Skin of body (tissue), 2 donors: ENCODE results near the gene EFHD2. TPM values are rescaled to one million over a fixed set of nuclear protein-coding genes. Genes with fewer than 3 reads are reported as not detected.
"Not testable (repeated sequence)": the region's sequence is repeated elsewhere in the genome, so short reads cannot be mapped to it uniquely, and the experiment has no call there.

Experiments
- DNase-seq: peaks from one replicate; lab custom pipeline; 2025; lab: John Stamatoyannopoulos, UW
- total RNA-seq: library from RNA; depleted of rRNA; stranded (reverse); fragments of >200 nt; gene quantifications from one replicate; pipeline ENCODE4 v1.2.3, GENCODE V29; 2014

The EFHD2 gene
- total RNA-seq, 1 donor from 2014 or later = 12.6 TPM

DNA sequence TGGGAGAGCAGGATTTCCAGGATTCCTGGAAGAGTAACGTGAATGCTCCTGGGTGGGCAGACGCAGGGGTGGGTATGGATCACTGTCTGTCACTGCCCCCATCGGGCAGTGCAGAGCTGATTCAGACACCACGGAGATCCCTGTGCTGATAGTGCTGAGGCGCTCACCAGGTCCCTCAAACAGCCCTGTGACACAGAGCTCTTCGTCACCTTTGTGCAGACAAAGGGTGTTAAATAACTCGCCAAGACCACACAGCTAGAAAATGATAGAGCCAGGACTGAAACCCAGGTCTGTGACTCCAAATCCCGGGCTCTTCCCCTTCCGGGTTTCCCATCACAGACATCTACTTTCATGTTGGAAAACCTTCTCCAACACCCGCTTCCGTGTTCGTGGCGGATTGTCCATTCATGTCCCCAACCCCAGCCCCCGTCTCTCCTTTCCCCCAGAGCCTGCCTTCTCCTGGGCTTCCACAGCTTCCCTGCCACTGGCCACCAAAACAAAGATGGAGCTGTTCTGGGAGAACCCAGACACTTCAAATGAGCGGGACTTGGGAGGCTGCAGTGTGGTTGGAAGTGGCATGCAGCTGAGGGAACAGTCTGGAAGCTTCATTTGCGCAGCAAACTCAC, 2.6 kb downstream of the EFHD2 start:
- DNase-seq = no peak

DNA sequence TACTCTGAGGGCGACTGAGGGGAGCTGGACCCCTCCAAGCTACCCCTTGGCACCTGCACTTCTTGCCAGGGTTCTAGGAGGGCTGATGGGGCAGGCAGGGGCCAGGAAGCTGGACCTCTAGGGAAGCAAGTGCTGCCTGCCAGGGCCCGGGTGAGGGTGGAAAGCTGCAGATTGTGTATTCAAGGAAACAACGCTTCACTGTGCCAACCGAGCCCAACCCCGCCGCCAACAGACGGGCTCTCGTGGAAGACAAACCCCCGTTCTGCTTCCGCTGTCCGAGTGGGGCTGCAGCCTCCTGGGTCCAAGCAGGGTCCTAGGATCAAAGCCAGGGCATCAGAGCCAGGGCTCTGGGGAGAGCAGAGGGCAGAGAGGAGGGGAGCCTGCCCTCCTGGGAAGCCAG, 3.2 kb downstream of the EFHD2 start:
- no peak for DNase-seq

DNA sequence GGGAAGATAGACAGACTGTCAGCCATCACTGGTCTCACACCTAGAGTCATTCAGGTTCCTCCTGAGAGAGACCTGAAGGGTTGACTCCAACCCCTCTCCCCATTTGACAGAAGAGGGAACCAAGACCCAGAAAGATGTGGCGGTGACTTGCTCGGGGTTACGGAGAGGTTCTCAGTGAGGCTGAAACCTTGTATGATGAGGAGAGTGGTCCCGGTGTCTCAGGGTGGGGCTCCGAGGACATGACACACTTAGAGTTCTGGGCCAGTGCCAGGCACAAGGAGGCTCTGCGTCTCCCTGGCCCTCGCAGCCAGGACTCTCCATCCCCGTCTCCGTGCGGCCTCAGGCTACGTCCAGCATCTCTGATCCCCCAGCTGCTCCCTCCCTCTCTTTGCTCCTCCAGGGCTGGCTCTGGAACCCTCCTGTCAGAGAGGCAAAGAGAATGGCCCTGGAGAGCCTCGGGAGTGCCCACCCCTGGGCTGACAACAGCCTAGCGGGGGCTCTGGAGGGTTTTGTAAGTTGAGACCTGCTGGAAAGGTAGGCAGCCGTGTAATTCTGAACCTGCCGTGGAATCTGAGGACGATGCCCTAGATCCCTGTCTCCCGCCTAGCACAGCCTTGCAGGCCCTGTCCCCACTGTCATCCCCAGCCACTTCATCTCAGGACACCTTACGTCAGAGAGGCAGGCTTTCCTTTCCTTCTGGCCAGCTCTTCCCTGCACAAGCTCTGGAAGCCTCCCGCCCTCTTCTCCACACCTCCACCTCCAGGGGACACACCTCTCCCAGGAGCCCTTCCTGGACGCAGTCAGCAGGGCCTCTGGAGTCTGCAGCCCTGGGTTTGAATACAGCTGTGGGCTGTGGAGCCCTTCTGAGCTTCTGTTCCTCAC, 4.1 kb downstream of the EFHD2 start:
- no peak for DNase-seq

DNA sequence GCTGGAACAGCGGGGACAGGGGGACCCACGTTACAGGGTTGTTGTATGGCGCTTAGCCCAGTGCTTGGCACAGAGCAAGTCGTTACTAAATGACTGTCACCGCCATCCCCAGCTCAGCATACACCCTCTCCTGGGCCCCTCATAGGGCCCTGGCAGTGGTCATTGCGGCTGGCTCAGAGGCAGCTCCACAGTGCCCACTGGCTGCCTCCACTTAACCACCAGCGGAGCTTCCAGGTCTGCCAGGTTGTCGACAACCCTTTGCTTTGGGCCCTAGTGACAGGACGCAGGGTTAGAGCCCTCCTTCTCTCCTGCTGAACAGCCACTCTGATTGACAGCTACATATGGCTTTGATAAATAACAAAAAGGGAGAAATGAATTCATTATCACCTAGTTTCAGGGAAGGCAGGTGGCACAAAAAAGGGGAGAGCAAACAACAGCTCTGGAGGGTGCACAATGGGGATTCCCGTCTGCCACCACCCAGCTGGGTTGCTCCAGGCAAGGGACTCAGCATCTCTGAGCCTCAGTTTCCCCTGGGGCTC, 4.8 kb downstream of the EFHD2 start:
- no peak for DNase-seq

DNA sequence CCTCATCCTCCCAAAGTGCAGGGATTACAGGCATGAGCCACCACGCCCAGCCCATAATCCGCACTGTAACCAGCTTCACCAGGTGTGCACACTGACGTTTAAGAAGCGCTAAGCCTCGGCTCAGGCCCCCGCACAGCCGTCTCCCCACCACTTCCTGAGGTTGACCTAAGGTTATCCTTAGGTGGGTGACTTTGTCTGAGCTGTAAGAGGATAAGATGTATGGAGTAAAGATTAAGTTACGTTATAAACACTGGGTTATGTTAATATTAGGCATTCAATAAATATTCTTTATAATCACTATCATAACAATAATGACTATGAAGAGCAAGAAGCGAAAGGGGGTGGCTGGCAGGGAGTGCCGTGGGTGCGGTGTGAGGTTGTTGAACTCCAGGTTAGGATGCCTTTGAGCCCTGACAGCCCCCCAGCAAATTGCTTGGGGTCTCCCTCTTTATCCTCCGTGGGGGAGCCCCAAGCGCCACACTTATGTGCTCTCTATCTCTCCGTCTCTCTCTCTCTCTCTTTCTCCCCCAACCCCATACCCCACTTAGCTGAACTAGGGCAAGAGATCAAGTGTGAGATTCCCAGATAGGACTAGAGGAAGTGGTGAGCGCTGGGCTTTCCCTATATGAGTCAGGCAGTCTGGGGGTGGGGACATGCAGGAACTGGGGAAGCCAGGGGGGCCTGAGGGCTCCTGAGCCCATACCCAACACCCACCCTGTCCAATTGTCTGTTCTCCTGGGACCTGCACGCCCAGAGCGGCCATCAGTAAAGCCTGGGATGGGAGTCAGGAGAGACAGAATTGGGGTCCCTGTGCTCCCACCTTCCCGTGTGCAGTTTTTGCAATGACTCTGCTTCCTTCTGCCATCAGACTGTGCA, 7.6 kb downstream of the EFHD2 start:
- no peak for DNase-seq

DNA sequence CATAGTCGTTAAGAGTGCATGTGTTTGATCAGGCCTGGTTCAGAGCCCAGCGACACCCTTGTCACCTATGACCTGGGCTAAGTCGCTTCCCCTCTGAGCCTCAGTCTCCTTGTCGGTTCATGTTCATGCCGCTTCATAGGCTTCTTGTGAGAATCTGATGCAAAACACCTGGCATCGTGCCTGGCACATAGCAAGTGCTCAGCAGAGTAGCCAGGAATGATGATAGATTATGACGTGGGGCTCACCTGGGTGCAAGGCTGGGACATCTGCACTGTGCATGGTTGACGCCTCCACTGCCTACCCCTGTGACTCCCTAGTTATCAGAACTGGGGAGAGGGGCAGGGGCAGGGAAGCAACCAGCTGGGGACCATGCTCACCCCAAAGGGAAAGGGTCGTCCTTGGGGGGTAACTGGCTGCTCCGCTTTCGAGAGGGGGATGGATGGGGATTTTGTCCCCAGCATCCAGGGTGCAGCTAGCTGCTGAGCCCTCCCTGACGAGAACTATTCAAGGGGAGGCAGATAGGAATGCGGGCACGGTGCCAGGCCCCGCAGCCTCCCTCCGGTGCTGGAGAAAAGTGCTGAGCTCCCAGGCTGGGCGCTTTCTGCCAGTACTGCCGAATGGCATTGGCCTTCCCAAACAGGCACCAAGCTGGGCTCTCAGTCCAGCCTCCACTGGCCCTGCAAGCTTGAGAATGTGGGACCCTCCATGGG, 9.3 kb downstream of the EFHD2 start:
- DNase-seq = no peak

DNA sequence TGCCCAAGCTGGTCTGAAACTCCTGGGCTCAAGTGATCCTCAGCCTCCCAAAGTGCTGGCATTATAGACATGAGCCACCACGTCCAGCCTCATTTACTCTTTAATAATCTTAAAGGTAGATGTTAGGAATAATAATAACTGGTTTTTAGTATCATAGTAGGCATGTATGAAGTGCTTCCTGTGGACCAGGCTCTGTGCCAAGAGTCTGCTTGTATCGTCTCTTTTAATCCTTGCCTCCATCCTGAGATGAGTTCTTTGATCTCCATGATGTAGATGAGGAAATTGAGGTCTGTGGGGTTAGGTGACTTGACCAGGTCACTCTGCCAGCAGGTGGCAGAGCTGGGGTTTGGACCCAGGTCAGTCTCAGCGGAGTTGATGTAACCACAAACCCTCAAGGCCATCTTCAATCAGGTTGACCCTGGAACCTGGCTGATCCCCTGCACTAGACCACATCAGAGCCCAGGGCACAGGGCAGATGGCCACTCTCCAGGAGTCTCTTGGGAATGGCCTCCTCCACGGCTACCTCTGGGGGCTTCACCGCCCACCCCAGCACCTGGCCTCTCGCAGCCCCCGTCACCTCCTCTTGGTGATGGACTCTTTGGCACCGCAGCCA, 11.3 kb downstream of the EFHD2 start:
- DNase-seq = no peak

DNA sequence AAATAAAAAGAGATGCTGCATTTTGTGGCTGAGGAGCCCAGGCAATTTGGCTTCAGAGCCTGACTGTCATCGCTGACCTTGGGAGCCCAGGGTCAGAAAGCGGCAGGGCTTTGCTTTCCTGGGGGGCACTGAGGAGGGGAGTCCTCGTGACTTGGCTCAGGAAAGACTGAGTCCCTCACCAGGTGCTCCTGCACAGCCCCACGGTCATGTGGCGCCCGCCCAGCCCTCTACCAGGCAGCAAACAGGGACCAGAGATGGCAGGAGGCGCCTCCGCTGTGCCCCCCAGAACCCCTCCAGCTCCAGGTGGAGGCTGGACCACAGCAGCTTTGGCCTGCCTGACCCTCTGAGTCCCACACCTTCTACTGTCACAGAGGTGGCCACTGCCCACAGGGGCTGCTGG, 13.2 kb downstream of the EFHD2 start:
- no peak for DNase-seq

DNA sequence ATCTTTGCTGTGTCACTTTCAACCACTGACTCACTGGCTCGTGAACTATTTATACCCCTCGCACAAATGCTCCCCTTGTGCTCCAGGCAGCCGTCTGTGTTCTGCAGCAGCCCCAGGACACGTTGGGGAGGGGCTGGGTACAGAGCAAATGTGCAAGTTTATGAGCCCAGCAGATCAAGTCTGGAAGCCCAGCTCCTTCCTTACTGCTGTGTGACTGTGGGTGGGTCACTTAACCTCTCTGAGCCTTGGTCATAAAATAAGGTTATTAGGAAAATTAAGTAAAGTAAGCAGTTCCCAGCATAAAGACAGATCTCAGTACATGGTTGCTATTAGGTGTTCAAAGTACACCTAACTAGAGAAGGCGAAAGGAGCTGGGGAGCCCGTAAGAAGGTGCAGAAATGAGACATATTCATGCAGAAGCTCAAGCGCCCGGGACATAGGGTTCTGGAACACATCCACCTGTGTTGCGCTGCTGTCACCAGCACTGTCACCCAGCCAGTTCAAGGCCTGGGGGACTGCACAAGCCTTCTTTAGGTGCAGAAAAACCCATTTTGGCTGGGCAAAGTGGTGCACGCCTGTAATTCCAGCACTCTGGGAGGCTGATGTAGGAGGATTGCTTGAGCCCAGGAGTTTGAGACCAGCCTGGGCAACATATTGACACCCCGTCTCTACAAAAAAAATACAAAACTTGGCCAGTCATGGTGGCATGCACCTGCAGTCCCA, 13.8 kb downstream of the EFHD2 start:
- DNase-seq = no peak

DNA sequence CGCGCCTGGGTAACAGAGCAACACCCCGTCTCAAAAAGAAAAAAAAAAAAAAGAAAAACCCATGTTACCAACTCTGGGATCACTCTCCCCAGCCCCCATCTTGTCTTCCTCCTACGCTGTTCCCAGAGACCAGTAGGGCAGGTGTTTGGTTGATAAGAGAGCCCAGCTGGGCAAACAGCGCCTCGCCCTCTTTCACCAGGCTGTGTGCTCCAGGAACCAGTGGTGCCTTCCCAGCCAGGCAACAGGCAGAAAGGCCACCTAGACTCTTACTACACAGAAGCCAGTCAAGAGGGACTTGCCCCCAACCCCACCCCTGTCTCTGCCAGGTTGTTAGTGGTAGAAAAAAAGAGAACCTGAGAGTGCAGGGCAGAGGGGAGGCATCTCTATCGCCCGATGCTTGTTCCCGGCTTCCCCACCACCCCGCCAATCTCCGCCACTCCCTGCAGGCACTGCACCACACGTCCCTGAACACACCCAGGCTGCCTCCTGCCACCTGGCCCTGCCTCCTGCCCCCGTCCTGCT, 14.5 kb downstream of the EFHD2 start:
- DNase-seq = no peak

DNA sequence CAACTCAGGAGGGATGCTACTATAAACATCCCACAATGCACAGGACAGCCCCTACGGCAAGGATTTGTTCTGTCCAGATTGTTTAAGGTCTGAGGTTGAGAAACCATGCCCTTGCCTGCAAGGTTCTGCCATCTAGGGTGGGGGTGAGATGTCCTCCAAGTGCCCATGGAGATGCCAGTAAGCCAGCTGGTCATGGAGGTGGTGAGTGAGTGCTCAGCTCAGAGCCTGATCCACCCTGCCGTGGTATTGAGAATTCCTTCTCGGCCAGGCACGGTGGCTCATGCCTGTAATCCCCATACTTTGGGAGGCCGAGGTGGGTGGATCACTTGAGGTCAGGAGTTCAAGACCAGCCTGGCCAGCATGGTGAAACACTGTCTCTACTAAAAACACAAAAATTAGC, 15.3 kb downstream of the EFHD2 start:
- no peak for DNase-seq

DNA sequence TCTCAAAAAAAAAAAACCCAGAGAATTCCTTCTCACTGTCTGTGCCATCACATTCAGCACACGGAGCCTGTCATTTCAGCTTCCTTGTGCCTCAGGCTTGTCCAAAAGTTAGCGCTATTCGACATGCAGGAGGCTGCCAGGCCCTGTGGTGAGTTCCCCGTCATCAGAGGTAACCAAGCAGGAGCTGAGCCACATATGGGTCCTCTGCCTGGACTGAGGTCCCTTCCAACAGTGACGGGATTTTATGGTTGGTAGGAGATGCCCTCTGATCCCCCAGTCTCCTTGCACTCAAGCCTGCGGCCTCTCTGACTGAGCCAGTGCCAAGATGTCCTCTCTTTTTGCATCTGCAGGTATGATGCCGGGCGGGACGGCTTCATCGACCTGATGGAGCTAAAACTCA, 15.8 kb downstream of the EFHD2 start:
- no peak for DNase-seq

DNA sequence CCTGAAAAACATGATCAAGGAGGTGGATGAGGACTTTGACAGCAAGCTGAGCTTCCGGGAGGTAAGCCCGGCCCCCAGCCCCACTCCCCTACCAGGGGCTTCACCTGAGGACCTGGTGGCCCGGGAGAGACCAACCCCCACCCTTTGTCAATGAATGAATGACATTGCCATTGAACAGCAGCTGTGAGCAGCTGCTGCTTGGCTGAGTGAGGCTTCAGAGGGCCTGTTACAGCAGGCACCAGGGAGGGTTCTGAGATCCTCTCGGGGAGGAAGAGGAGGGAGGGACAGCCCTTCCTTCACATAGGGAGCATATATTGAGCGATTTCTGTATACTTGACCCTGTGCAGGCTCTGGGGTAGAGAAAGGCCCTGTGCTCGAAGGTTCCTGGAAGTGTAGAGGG, 16.3 kb downstream of the EFHD2 start:
- no peak for DNase-seq

DNA sequence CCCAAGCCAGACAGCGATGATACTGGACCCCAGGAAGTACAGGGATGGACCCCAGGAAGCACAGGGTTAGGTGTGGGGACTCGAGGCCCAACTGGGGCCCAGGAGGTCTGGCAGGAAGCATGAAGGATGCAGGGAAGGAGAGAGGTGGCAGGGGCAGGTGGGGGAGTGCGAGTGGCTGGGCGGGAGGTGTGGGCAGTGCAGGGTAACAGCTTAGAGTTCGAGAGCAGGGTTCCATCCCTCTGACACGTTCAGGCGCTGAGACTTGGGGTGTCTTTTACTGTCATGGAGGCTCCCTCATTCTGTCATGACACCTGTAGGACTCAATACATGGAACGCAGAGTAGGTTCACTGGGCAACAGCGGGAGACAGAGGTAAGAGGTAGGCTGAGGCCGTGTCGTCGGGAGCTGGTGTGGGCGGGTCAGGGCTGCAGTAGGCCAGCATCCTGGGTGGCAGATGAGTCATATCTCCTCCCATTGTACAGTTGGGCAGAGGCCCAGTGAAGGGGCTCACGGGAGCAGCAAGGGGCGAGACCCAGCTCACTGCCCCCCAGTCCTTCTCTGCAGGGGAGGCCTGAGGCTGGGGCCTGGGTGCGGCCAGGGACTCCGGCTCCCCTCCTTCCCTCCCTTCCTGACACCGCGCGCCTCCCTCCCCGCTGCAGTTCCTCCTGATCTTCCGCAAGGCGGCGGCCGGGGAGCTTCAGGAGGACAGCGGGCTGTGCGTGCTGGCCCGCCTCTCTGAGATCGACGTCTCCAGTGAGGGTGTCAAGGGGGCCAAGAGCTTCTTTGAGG, 17.0 kb downstream of the EFHD2 start:
- DNase-seq = no peak

DNA sequence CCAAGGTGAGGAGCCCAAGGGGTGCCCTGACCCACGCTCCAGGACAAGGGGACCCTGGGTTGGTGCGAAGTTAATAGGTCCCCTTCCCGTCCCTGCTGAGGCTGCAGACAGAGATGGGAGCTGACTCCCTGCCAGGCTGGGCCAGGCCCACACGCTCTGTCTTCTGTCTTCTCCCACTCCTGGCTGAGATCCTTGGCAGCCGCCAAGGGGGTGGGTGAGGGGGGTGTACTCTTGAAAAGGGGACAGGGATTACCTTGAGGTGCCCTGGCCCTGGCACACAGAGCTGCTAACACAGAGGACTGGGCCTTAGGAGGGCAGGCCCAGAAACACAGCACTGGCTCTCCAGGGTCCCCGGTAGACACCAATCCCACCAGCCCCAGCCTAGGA, 17.6 kb downstream of the EFHD2 start:
- DNase-seq = no peak

DNA sequence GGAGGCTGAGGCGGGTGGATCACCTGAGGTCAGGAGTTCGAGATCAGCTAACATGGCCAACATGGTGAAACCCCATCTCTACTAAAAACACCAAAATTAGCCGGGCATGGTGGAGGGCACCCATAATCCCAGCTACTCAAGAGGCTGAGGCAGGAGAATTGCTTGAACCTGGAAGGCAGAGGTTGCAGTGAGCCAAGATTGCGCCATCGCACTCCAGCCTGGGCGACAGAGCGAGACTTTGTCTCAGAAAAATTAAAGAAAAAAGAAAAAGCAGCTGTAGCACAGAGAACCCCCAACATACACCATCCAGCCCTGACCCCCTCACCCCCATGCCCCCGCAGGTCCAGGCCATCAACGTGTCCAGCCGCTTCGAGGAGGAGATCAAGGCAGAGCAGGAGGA, 18.6 kb downstream of the EFHD2 start:
- DNase-seq = not testable (repeated sequence)

DNA sequence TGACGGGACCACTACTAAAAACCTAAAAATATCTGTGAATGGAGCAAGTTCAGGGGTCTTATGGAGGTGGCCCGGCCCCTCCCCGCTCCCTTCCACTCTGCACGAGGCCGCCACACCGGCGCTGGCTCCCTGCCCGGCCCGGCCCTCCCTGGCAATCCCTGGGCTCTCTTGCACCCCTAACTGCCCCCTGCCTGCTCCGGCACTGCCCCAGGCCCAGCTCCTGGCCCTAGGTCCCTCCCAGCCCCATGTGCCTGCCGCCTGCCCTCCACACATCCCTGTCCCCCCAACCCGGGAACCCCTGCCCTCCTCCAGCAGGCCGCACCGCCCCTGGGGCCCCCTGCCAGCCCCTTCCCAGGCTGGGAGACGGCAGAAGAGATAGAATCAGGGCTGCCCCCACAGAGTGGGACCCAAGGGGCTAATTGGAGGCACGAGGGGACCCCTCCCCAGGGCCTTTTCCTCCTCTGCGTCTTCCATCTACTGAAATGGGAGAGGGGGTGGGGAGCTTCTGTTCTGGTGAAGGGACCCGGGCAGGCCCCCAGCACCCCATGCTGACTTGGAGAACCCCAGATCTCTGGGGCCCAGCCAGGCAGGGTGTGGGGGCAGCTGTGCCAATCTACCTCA, 19.2 kb downstream of the EFHD2 start:
- DNase-seq = no peak

DNA sequence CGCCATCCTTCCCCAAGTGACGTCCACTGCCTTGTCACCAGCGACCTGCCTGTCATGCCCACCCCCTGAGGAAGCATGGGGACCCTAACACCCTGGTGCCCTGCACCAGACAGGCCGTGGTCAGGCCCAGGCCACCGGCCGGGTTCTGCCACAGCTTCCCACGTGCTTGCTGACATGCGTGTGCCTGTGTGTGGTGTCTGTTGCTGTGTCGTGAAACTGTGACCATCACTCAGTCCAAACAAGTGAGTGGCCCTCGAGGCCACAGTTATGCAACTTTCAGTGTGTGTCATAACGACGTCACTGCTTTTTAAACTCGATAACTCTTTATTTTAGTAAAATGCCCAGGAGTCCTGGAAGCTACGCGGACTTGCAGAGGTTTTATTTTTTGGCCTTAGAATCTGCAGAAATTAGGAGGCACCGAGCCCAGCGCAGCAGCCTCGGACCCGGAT, 20.0 kb downstream of the EFHD2 start:
- no peak for DNase-seq
